H1 (cell line): ENCODE results near the gene COL25A1. TPM values are rescaled to one million over a fixed set of nuclear protein-coding genes. Genes with fewer than 3 reads are reported as not detected.
"Not testable (repeated sequence)": the region's sequence is repeated elsewhere in the genome, so short reads cannot be mapped to it uniquely, and the experiment has no call there.

Experiments used
- CTCF ChIA-PET: fragments of 300-600 bp; sonication (Branson Sonifier 250); formaldehyde crosslinking; loops from one replicate; lab custom pipeline; 2021; ENCODE audit not compliant: partially characterized antibody; lab: Charles Lee
- POLR2A ChIA-PET: fragments of 300-600 bp; sonication (Branson Sonifier 250); formaldehyde crosslinking; loops from one replicate; lab custom pipeline; 2021; ENCODE audit warnings: inconsistent platforms; ENCODE audit not compliant: partially characterized antibody; lab: Charles Lee
- DNase-seq, 2 experiments: peaks; one replicate each; pipeline versions ENCODE4 v3.0.0 to v3.0.0-alpha.2; 2010 to 2022; ENCODE audit warnings: low spot score in 2 of 2, low read depth in 1 of 2, mixed read lengths in 1 of 2
- FAIRE-seq: peaks from 2 replicates; lab custom pipeline; 2011; peaks lifted over from hg19 to GRCh38; lab: Jason Lieb, UNC
- H2AFZ ChIP-seq: 2 replicates; pipeline ENCODE4 v1.8.1; 2012; ENCODE audit warnings: low read length, inconsistent platforms
- H2AK5ac ChIP-seq: 2 replicates; pipeline ENCODE4 v1.6.1; 2013; ENCODE audit warnings: low read depth, low read length
- H2BK120ac ChIP-seq: replicated peaks from 2 replicates; pipeline ENCODE3; 2013; ENCODE audit warnings: low read depth, low read length, inconsistent platforms
- H2BK12ac ChIP-seq: 2 replicates; pipeline ENCODE4 v1.6.1; 2013; ENCODE audit warnings: low read depth, low read length
- H2BK15ac ChIP-seq: 2 replicates; pipeline ENCODE4 v1.6.1; 2013; ENCODE audit warnings: low read length
- H2BK20ac ChIP-seq: 2 replicates; pipeline ENCODE4 v1.6.1; 2013; ENCODE audit warnings: low read length
- H2BK5ac ChIP-seq: 2 replicates; pipeline ENCODE4 v1.6.1; 2013; ENCODE audit warnings: low read depth, low read length
- H3K14ac ChIP-seq: 2 replicates; pipeline ENCODE4 v1.6.1; 2013; ENCODE audit warnings: inconsistent platforms; ENCODE audit not compliant: insufficient read length
- H3K18ac ChIP-seq: 2 replicates; pipeline ENCODE4 v1.6.1; 2013; ENCODE audit warnings: low read length; ENCODE audit errors: extremely low read depth
- H3K23ac ChIP-seq: 2 replicates; pipeline ENCODE4 v1.6.1; 2013; ENCODE audit warnings: inconsistent platforms; ENCODE audit not compliant: insufficient read length
- H3K23me2 ChIP-seq: 2 replicates; pipeline ENCODE4 v1.6.1; 2013; ENCODE audit warnings: low read depth, low read length
- H3K27ac ChIP-seq: 2 replicates; pipeline ENCODE4 v1.6.1; 2011; ENCODE audit warnings: low read depth, low read length, inconsistent platforms
- H3K27me3 ChIP-seq, 4 experiments: replicated peaks in 1 of 4; 1 replicate in 1 of 4; 2 replicates in 3 of 4; pipeline versions ENCODE4 v1.6.1 to v1.8.1; 2011 to 2013; ENCODE audit warnings: low read length in 3 of 4, mild to moderate bottlenecking in 3 of 4, inconsistent platforms in 2 of 4, mixed read lengths in 2 of 4, moderate library complexity in 1 of 4; ENCODE audit not compliant: control insufficient read depth in 3 of 4, insufficient read depth in 3 of 4; ENCODE audit errors: extremely low read depth in 1 of 4
- H3K36me3 ChIP-seq, 4 experiments: 2 replicates each; pipeline versions ENCODE4 v1.6.1 to v1.8.1; 2011 to 2013; ENCODE audit warnings: mild to moderate bottlenecking in 4 of 4, low read length in 3 of 4, moderate library complexity in 2 of 4, control low read depth in 1 of 4, inconsistent platforms in 1 of 4; ENCODE audit not compliant: insufficient read depth in 4 of 4, control insufficient read depth in 2 of 4
- H3K4ac ChIP-seq: replicated peaks from 2 replicates; pipeline ENCODE3; 2013; ENCODE audit warnings: low read length, low read depth, mixed read lengths, inconsistent platforms; ENCODE audit not compliant: insufficient read length
- H3K4me1 ChIP-seq, 4 experiments: replicated peaks in 1 of 4; 1 replicate in 1 of 4; 2 replicates in 3 of 4; pipeline versions ENCODE4 v1.6.1 to v1.8.1; 2011 to 2013; ENCODE audit warnings: low read length in 3 of 4, inconsistent platforms in 2 of 4, mixed read lengths in 1 of 4; ENCODE audit not compliant: insufficient read depth in 4 of 4, control insufficient read depth in 3 of 4
- H3K4me2 ChIP-seq, 2 experiments: 2 replicates each; pipeline versions ENCODE4 v1.6.1 to v1.8.1; 2011 to 2013; ENCODE audit warnings: low read depth in 2 of 2, low read length in 2 of 2, control low read depth in 1 of 2, inconsistent platforms in 1 of 2, mild to moderate bottlenecking in 1 of 2; ENCODE audit not compliant: insufficient read depth in 1 of 2
- H3K4me3 ChIP-seq, 4 experiments: fragments of 200-600, 300-600 bp in 1 of 4; sonication (generic), shearing (Covaris generic), sonication (Bioruptor Twin) in 1 of 4; 2 replicates each; pipeline versions ENCODE4 v1.5.1 to v1.8.1; 2011 to 2016; ENCODE audit warnings: low read length in 4 of 4, low read depth in 3 of 4, control low read depth in 2 of 4, inconsistent platforms in 2 of 4, mild to moderate bottlenecking in 2 of 4, mixed read lengths in 1 of 4, moderate library complexity in 1 of 4; ENCODE audit not compliant: insufficient read depth in 2 of 4; ENCODE audit errors: extremely low read depth in 1 of 4
- H3K56ac ChIP-seq: replicated peaks from 2 replicates; pipeline ENCODE3; 2013; ENCODE audit warnings: low read depth, mild to moderate bottlenecking, mixed read lengths, low read length, inconsistent platforms; ENCODE audit not compliant: insufficient read length
- H3K79me1 ChIP-seq: 2 replicates; pipeline ENCODE4 v1.6.1; 2013; ENCODE audit warnings: low read depth, low read length, control low read depth
- H3K79me2 ChIP-seq, 2 experiments: 2 replicates each; pipeline versions ENCODE4 v1.6.1 to v1.8.1; 2012 to 2013; ENCODE audit warnings: low read length in 2 of 2, mild to moderate bottlenecking in 2 of 2, inconsistent platforms in 1 of 2; ENCODE audit not compliant: insufficient read depth in 2 of 2, control insufficient read depth in 1 of 2
- H3K9ac ChIP-seq, 4 experiments: replicated peaks in 1 of 4; 1 replicate in 1 of 4; 2 replicates in 3 of 4; pipeline versions ENCODE4 v1.6.1 to v1.8.1; 2011 to 2013; ENCODE audit warnings: low read depth in 3 of 4, low read length in 3 of 4, control low read depth in 2 of 4, mild to moderate bottlenecking in 2 of 4, moderate library complexity in 2 of 4, inconsistent platforms in 1 of 4; ENCODE audit errors: extremely low read depth in 1 of 4
- H3K9me3 ChIP-seq, 2 experiments: 2 replicates each; pipeline versions ENCODE4 v1.6.1 to v1.8.1; 2012 to 2013; ENCODE audit warnings: mild to moderate bottlenecking in 2 of 2, moderate library complexity in 2 of 2, control low read depth in 1 of 2, inconsistent platforms in 1 of 2, low read depth in 1 of 2, low read length in 1 of 2, mixed read lengths in 1 of 2; ENCODE audit not compliant: insufficient read depth in 2 of 2
- H4K20me1 ChIP-seq, 2 experiments: replicated peaks in 1 of 2; 2 replicates each; pipeline versions ENCODE3 to v1.8.1; 2011 to 2013; ENCODE audit warnings: inconsistent platforms in 2 of 2, low read length in 2 of 2, mild to moderate bottlenecking in 1 of 2; ENCODE audit not compliant: insufficient read depth in 2 of 2, control insufficient read depth in 1 of 2
- H4K5ac ChIP-seq: 2 replicates; pipeline ENCODE4 v1.6.1; 2013; ENCODE audit warnings: low read length, low read depth, mixed read lengths, inconsistent platforms; ENCODE audit not compliant: insufficient read length
- H4K8ac ChIP-seq: 2 replicates; pipeline ENCODE4 v1.8.0; 2013; ENCODE audit warnings: mild to moderate bottlenecking, moderate library complexity, low read length, inconsistent platforms; ENCODE audit not compliant: insufficient read depth; ENCODE audit errors: extremely low read depth
- H4K91ac ChIP-seq: replicated peaks from 2 replicates; pipeline ENCODE3; 2013; ENCODE audit warnings: low read length, mixed read lengths, inconsistent platforms; ENCODE audit not compliant: insufficient read length
- HDAC6 ChIP-seq: IDR thresholded peaks from one replicate; pipeline ENCODE4 v1.7.1; 2012; ENCODE audit warnings: low read depth, mild to moderate bottlenecking, inconsistent platforms, low read length, moderate library complexity
- WGBS, 2 experiments: shearing (Covaris generic) in 1 of 2; methylation state at CpG; one replicate each; pipeline versions ENCODE4 v1.1.6 to v1.1.7; 2013 to 2015; ENCODE audit warnings: low lambda C conversion rate in 2 of 2, mixed read lengths in 2 of 2, inconsistent platforms in 1 of 2, low coverage in 1 of 2, missing lambda C conversion rate in 1 of 2; ENCODE audit not compliant: insufficient replicate concordance in 2 of 2, insufficient coverage in 1 of 2, insufficient read length in 1 of 2; ENCODE audit errors: extremely low coverage in 1 of 2, missing lambda C conversion rate in 1 of 2; 5-methylcytosine and 5-hydroxymethylcytosine counted together
- polyA plus RNA-seq, 7 experiments: library from polyadenylated mRNA; depleted of rRNA in 3 of 7; stranded (reverse) in 5 of 7; unstranded in 2 of 7; fragments of >200 nt in 5 of 7; fragments of 200-250 nt in 2 of 7; gene quantifications; 1 replicate in 5 of 7; 2 replicates in 1 of 7; 4 replicates in 1 of 7; pipeline versions ENCODE4 v1.2.1 to v1.2.3, GENCODE V29; 2011 to 2013; ENCODE audit warnings: missing spikeins in 2 of 7, mixed read lengths in 2 of 7
- total RNA-seq: library from RNA; stranded (reverse); fragmentation: NEBNext Ultra II Directional; extraction: Animal tissue kit (Norgen Biotek cat#: 25700); gene quantifications from 2 replicates; pipeline ENCODE4 v1.2.1, GENCODE V29; 2021

Gene COL25A1
- total and polyA plus RNA-seq, 2 of the 8 experiments (the other 6 are each of a cell fraction or from before 2014, with no cell fraction given), result 1.1 to 8.3 TPM

- no peak for DNase-seq
- Histone ChIP-seq H2BK120ac (no peak overlapping the region), H3K23ac (no peak overlapping the region), H3K79me1 (no peaks in the 10 kb centered on the region), H4K91ac (no peak overlapping the region)
- WGBS, 2 experiments, result 100% methylated on average over 1 of the region's 1 CpG; no CpG with 5 or more reads in 1 of the 2 experiments
- TF ChIP-seq HDAC6, result no peak
- TF ChIP-seq, all 59 proteins: peak for 0
- Histone ChIP-seq H4K20me1 (no peaks in the 10 kb centered on the region), H2BK12ac (no peak overlapping the region), H3K4ac (no peak overlapping the region), H3K14ac (no peak overlapping the region), H3K4me1 (no peaks in the 10 kb centered on the region), H2BK5ac (no peak overlapping the region), H3K4me3 (no peak overlapping the region), H3K4me2 (no peak overlapping the region), H3K9ac (no peak overlapping the region), H3K23me2 (no peaks in the 10 kb centered on the region), H2AK5ac (no peak overlapping the region), H2AFZ (no peak overlapping the region), H3K9me3 (no peaks in the 10 kb centered on the region), H3K56ac (no peak overlapping the region), H3K18ac (no peak overlapping the region), H3K36me3 (no peaks in the 10 kb centered on the region), H2BK15ac (no peak overlapping the region), H3K79me2 (no peaks in the 10 kb centered on the region), H3K27ac (no peak overlapping the region), H3K27me3 (no peaks in the 10 kb centered on the region), H4K5ac (no peak overlapping the region), H4K8ac (no peak overlapping the region), H2BK20ac (no peak overlapping the region)
- ChIA-PET POLR2A (no interaction called here), CTCF (no interaction called here)
- FAIRE-seq, result no peak
Observed at GRCh38 chr4:109022961-109023360, 279.5 kb downstream of the COL25A1 start.

GRCh38 chr4:109021630-109022029 lies 280.8 kb downstream of the COL25A1 start:
- H4K91ac ChIP-seq, H3K56ac ChIP-seq, H2BK5ac ChIP-seq, H3K4ac ChIP-seq, H2BK15ac ChIP-seq, H2AK5ac ChIP-seq, H4K5ac ChIP-seq, H2BK20ac ChIP-seq, DNase-seq, H4K20me1 ChIP-seq, H3K23ac ChIP-seq, POLR2A ChIA-PET, H3K27me3 ChIP-seq, H3K4me1 ChIP-seq, H3K14ac ChIP-seq, H2BK120ac ChIP-seq, H2AFZ ChIP-seq, H3K4me3 ChIP-seq, H3K18ac ChIP-seq, H3K36me3 ChIP-seq, H3K27ac ChIP-seq, H3K23me2 ChIP-seq, H3K9me3 ChIP-seq, H2BK12ac ChIP-seq, FAIRE-seq, CTCF ChIA-PET, H3K79me2 ChIP-seq, H4K8ac ChIP-seq, H3K79me1 ChIP-seq, H3K4me2 ChIP-seq, H3K9ac ChIP-seq: not testable (repeated sequence)
- 96% methylated on average over 6 of the region's 6 CpGs; no CpG with 5 or more reads in 1 of the 2 experiments for whole genome bisulfite sequencing, 2 experiments
